Mesothelial cell of epicardium (in vitro differentiated cells): Measurements from ENCODE around the gene AIFM2. TPM values are rescaled to one million over a fixed set of nuclear protein-coding genes. Genes with fewer than 3 reads are reported as not detected.

Source experiments
- DNase-seq, 2 experiments: peaks; one replicate each; pipeline ENCODE4 v3.0.0; 2021; ENCODE audit warnings: low spot score in 2 of 2; ENCODE audit not compliant: unreplicated experiment in 2 of 2
- H3K27ac Mint-ChIP-seq: 2 replicates; pipeline ENCODE4 v1.8.0; 2021; ENCODE audit warnings: mixed read lengths
- H3K27me3 Mint-ChIP-seq: 2 replicates; pipeline ENCODE4 v1.8.0; 2021; ENCODE audit warnings: low read depth, mixed read lengths
- H3K36me3 Mint-ChIP-seq: 2 replicates; pipeline ENCODE4 v1.8.0; 2021; ENCODE audit warnings: mixed read lengths
- H3K4me1 Mint-ChIP-seq: 2 replicates; pipeline ENCODE4 v1.8.0; 2021; ENCODE audit warnings: mixed read lengths
- H3K4me3 Mint-ChIP-seq: 2 replicates; pipeline ENCODE4 v1.8.0; 2021; ENCODE audit warnings: mild to moderate bottlenecking, moderate library complexity, mixed read lengths
- H3K9me3 Mint-ChIP-seq: 2 replicates; pipeline ENCODE4 v1.8.0; 2021; ENCODE audit warnings: mixed read lengths
- CTCF ChIP-seq: fragments of 200-600 bp; sonication (generic); IDR thresholded peaks from one replicate; pipeline ENCODE4 v1.5.0; 2021; ENCODE audit warnings: antibody characterized with exemption; ENCODE audit not compliant: unreplicated experiment
- total RNA-seq: library from RNA; stranded (reverse); gene quantifications from 3 replicates; pipeline ENCODE4 v1.2.1, GENCODE V29; 2021

The AIFM2 gene
- total RNA-seq, 1 donor from 2014 or later: 10.4 TPM

GRCh38 chr10:70096016-70096704, 36.5 kb downstream of the AIFM2 start:
- Mint-ChIP-seq H3K36me3 (peaks cover 60% of the 10 kb centered on the region), H3K27me3 (no peaks in the 10 kb centered on the region), H3K4me3 (no peak overlapping the region), H3K9me3 (peaks cover 4% of the 10 kb centered on the region), H3K27ac (no peak overlapping the region), H3K4me1 (no peaks in the 10 kb centered on the region)
- no peak for DNase-seq
- TF ChIP-seq CTCF: no peak

GRCh38 chr10:70094250-70094649, 38.4 kb downstream of the AIFM2 start:
- Mint-ChIP-seq H3K9me3 (no peaks in the 10 kb centered on the region), H3K4me1 (no peaks in the 10 kb centered on the region), H3K4me3 (no peak overlapping the region), H3K27ac (no peak overlapping the region), H3K27me3 (no peaks in the 10 kb centered on the region), H3K36me3 (peaks cover 52% of the 10 kb centered on the region)
- no peak for TF ChIP-seq CTCF
- no peak for DNase-seq

DNA sequence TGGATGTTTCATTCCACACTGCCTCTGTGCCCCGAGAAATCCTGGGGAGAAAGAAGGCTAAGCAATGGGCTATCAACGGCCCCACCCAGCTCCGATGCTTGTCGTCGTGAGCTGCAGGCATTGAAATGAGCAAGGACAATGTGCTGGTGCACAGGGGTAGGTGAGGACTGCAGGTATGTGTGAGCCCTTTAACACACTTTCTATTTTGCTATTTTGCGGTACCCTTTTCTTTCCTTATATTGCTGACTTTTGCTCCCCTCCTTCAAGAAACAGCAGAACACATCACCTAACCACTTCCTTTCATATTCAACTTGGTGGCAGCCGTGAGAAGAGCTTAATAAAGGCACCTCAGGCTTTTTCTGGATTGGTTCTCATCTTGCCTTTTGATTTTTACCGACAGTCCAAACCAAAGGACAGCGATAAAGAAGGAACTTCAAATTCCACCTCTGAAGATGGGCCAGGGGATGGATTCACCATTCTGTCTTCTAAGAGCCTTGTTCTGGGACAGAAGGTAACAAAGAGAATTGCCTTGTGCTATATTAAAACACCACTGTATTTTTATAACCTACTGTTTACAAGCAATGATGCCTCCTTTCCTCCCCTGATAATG, 39.2 kb downstream of the AIFM2 start:
- DNase-seq: no peak
- no peaks in the 10 kb centered on the region for H3K27me3 Mint-ChIP-seq
- peaks cover 48% of the 10 kb centered on the region for H3K36me3 Mint-ChIP-seq

GRCh38 chr10:70092389-70092718, 40.3 kb downstream of the AIFM2 start:
- no peaks in the 10 kb centered on the region for H3K9me3 Mint-ChIP-seq
- no peak for DNase-seq
- H3K27me3 Mint-ChIP-seq: no peaks in the 10 kb centered on the region
- peaks cover 44% of the 10 kb centered on the region for H3K36me3 Mint-ChIP-seq
- no peak overlapping the region for H3K4me3 Mint-ChIP-seq
- no peak for TF ChIP-seq CTCF
- no peaks in the 10 kb centered on the region for H3K4me1 Mint-ChIP-seq
- H3K27ac Mint-ChIP-seq: no peak overlapping the region

More for the DNA sequence above, 39.2 kb downstream of the AIFM2 start:
- Mint-ChIP-seq H3K27ac (no peak overlapping the region), H3K9me3 (no peaks in the 10 kb centered on the region), H3K4me1 (no peaks in the 10 kb centered on the region), H3K4me3 (no peak overlapping the region)
- no peak for TF ChIP-seq CTCF

GRCh38 chr10:70090951-70091350, 41.7 kb downstream of the AIFM2 start:
- H3K27me3 Mint-ChIP-seq: no peaks in the 10 kb centered on the region
- no peaks in the 10 kb centered on the region for H3K4me1 Mint-ChIP-seq
- TF ChIP-seq CTCF: no peak
- H3K9me3 Mint-ChIP-seq: no peaks in the 10 kb centered on the region
- H3K27ac Mint-ChIP-seq: no peak overlapping the region
- H3K4me3 Mint-ChIP-seq: no peak overlapping the region
- DNase-seq: no peak
- H3K36me3 Mint-ChIP-seq: peaks cover 41% of the 10 kb centered on the region
